Adrenal gland (tissue), 12 donors: ENCODE data around the gene SCGN. TPM values are rescaled to one million over a fixed set of nuclear protein-coding genes. Genes with fewer than 3 reads are reported as not detected.

ENCODE experiments used
- DNase-seq, 7 donors: peaks; one replicate each; pipeline ENCODE4 v3.0.0-alpha.2; 2019 to 2020
- H3K27ac ChIP-seq, 5 donors: fragments of 200-600 bp; sonication (generic) in 4 of 5; 1 replicate in 3 of 5; 2 replicates in 2 of 5; pipeline versions ENCODE4 v1.5.1 to v1.8.0; 2016 to 2020; ENCODE audit warnings: mild to moderate bottlenecking in 1 of 5
- H3K27me3 ChIP-seq: fragments of 200-600 bp; 2 replicates; pipeline ENCODE4 v1.8.0; 2021
- H3K36me3 ChIP-seq, 2 donors: fragments of 200-600 bp; replicated peaks in 1 of 2; 1 replicate in 1 of 2; 2 replicates in 1 of 2; pipeline versions ENCODE4 v1.5.1 to v1.8.0; 2018 to 2022
- H3K4me1 ChIP-seq, 2 donors: fragments of 200-600 bp; replicated peaks in 1 of 2; 1 replicate in 1 of 2; 2 replicates in 1 of 2; pipeline versions ENCODE4 v1.5.1 to v1.8.0; 2018 to 2021
- H3K4me3 ChIP-seq, 4 donors: fragments of 200-600 bp; sonication (generic) in 3 of 4; one replicate each; pipeline ENCODE4 v1.5.1; 2016 to 2018
- H3K9me3 ChIP-seq, 3 donors: fragments of 200-600 bp; sonication (generic) in 1 of 3; replicated peaks in 1 of 3; 1 replicate in 2 of 3; 2 replicates in 1 of 3; pipeline versions ENCODE4 v1.5.1 to v1.8.0; 2016 to 2021
- POLR2A ChIP-seq, 2 donors: fragments of 450-650 bp; IDR thresholded peaks; one replicate each; pipeline ENCODE4 v1.6.1; 2017; ENCODE audit warnings: antibody characterized with exemption in 2 of 2, mild to moderate bottlenecking in 2 of 2, moderate library complexity in 1 of 2
- WGBS, 4 donors: extraction: QIAGEN DNeasy Blood & Tissue Kit in 2 of 4; methylation state at CpG; one replicate each; pipeline versions ENCODE4 v1.1.5 to v1.1.7; 2013 to 2017; 5-methylcytosine and 5-hydroxymethylcytosine counted together
- intact Hi-C, 2 donors: fragments of 100-400 bp; cut with DNase I; formaldehyde crosslinking; loops; one replicate each; pipeline versions ENCODE4 v1.14.1 to v1.15.0; 2022 to 2023
- polyA plus RNA-seq, 3 donors: library from polyadenylated mRNA; stranded (reverse); fragments of 200-250 nt in 2 of 3; fragments of 350-450 nt in 1 of 3; fragmentation: Illumina TruSeq in 1 of 3; extraction: RNeasy Lipid Tissue Mini Kit (QIAGEN cat#74804) in 1 of 3; gene quantifications; one replicate each; pipeline ENCODE4 v1.2.3, GENCODE V29; 2013 to 2014
- total RNA-seq, 9 donors: library from RNA; depleted of rRNA in 4 of 9; stranded (reverse); fragments of >200 nt in 4 of 9; fragments of 120-200 nt in 1 of 9; fragmentation: NEBNext Ultra II Directional in 1 of 9; extraction: Animal tissue kit (Norgen Biotek cat#: 25700) in 1 of 9; gene quantifications; one replicate each; pipeline versions ENCODE4 v1.1.0 to v1.2.4, GENCODE V29; 2013 to 2023
- TF ChIP-seq, protein P1 (sequence below), 6 experiments: fragments of 450-650 bp in 4 of 6; fragments of 200-600 bp in 2 of 6; sonication (generic) in 1 of 6; IDR thresholded peaks; 1 replicate in 5 of 6; 2 replicates in 1 of 6; pipeline versions ENCODE4 v1.5.1 to v1.8.0; 2016 to 2021; ENCODE audit warnings: antibody characterized with exemption in 6 of 6, mild to moderate bottlenecking in 2 of 6, moderate library complexity in 1 of 6
- donor health status: healthy with polysubstance abuse.
- donor health status: Bipolar disorder and iron deficiency.
- donor health status: DM: yes; HTN: yes; CAD: no.
- donor health status: DM: no; HTN: no; CAD: no.
- donor health status: DM: no; HTN: no; CAD: no.
- donor health status: DM: yes; HTN: yes; CAD: no.

Gene SCGN
- total and polyA plus RNA-seq, 12 donors, result 0.19 to 3.7 (median 1.3) TPM

DNA sequence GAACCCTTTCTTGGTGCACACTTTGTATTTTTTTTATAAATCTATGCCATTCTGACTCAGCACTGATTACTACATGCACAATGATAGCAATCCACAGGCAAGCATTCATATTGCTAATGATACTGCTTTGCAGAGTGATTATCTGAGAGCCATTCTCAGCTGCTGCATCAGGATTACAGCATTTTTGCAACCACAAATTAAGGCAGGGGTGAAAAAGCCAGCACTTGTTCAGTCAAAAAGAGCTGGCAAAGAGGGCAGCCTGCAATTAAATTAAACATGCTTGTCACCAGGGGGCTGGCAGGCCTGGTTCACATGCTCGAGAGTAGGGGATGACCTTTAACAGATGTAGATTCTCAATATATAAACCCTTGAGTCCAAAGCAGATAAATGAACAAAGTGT is 61.8 kb downstream of the SCGN start:
- Histone ChIP-seq H3K27ac (no peak overlapping the region), H3K36me3 (no peaks in the 10 kb centered on the region), H3K4me1 (no peaks in the 10 kb centered on the region), H3K9me3 (no peaks in the 10 kb centered on the region), H3K4me3 (no peak overlapping the region), H3K27me3 (no peaks in the 10 kb centered on the region)
- WGBS, 4 donors, result 73 to 83% (median 75%) methylated on average over 1 of the region's 1 CpG
- TF ChIP-seq, protein P1, sequence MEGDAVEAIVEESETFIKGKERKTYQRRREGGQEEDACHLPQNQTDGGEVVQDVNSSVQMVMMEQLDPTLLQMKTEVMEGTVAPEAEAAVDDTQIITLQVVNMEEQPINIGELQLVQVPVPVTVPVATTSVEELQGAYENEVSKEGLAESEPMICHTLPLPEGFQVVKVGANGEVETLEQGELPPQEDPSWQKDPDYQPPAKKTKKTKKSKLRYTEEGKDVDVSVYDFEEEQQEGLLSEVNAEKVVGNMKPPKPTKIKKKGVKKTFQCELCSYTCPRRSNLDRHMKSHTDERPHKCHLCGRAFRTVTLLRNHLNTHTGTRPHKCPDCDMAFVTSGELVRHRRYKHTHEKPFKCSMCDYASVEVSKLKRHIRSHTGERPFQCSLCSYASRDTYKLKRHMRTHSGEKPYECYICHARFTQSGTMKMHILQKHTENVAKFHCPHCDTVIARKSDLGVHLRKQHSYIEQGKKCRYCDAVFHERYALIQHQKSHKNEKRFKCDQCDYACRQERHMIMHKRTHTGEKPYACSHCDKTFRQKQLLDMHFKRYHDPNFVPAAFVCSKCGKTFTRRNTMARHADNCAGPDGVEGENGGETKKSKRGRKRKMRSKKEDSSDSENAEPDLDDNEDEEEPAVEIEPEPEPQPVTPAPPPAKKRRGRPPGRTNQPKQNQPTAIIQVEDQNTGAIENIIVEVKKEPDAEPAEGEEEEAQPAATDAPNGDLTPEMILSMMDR (IDR thresholded peaks at IDR 0.05), result no peak
- TF ChIP-seq POLR2A (IDR thresholded peaks at IDR 0.05), result no peak
- no peak for DNase-seq
- intact Hi-C loops, result loop anchor here in 1 of 2 donors (10.0 kb wide), 1 partner anchor 489 kb away; no protein-coding TSS in a partner anchor

DNA sequence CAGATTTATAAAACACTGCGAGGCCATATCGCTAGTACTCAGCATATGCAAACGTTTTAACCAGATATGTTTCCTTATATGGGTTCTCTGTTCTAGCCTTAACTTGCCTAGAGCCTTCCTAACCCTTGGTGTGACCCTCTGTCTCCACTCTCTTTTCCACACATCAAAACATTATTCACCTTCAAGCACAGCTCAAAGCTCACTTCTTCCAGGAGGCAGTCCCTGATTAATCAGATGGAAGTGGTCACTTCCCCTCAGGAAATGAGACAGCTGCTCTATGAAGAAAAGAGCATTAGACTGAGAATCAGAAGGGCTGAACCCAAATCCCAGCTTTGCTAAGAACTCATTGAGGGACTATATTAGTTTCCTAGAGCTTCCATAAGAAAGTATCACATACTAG is 62.8 kb downstream of the SCGN start:
- Histone ChIP-seq H3K9me3 (no peaks in the 10 kb centered on the region), H3K4me3 (no peak overlapping the region), H3K36me3 (no peaks in the 10 kb centered on the region), H3K4me1 (no peaks in the 10 kb centered on the region), H3K27ac (no peak overlapping the region), H3K27me3 (no peaks in the 10 kb centered on the region)
- intact Hi-C loops, result loop anchor here in 1 of 2 donors (10.0 kb wide), 1 partner anchor 490 kb away; no protein-coding TSS in a partner anchor
- 58 to 78% (median 66%) methylated on average over 3 of the region's 3 CpGs for WGBS, 4 donors
- TF ChIP-seq, protein P1 (IDR thresholded peaks at IDR 0.05), result no peak
- no peak for TF ChIP-seq POLR2A (IDR thresholded peaks at IDR 0.05)
- DNase-seq, result no peak

DNA sequence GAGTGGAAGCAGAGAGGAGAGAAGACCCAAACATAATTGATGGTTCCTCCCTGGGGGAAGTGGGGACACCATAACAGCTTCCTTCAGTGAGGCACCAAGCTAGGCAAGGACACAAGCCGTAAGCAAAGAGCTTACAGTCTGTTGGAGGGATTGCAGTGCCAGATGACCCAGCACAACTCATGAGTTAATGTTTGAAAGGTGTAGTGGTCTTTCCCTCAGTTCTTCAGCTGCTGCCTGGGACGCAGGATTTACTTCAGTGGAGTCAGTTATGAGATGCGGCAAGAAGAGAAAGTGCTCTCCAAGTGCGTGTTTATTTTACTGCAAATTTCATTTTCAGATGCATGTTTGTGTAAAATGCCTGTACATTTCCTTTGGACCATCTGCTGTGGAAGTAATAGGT is 63.8 kb downstream of the SCGN start:
- intact Hi-C loops, result loop anchor here in 1 of 2 donors (10.0 kb wide), 1 partner anchor 491 kb away; no protein-coding TSS in a partner anchor
- H3K9me3 ChIP-seq, result no peaks in the 10 kb centered on the region
- H3K4me1 ChIP-seq, result no peaks in the 10 kb centered on the region
- H3K27me3 ChIP-seq, result no peaks in the 10 kb centered on the region
- no peak overlapping the region for H3K4me3 ChIP-seq
- no peaks in the 10 kb centered on the region for H3K36me3 ChIP-seq
- 87 to 97% (median 90%) methylated on average over 4 of the region's 4 CpGs for WGBS, 4 donors
- no peak for DNase-seq
- TF ChIP-seq POLR2A (IDR thresholded peaks at IDR 0.05), result no peak
- TF ChIP-seq, protein P1 (IDR thresholded peaks at IDR 0.05), result no peak
- no peak overlapping the region for H3K27ac ChIP-seq

DNA sequence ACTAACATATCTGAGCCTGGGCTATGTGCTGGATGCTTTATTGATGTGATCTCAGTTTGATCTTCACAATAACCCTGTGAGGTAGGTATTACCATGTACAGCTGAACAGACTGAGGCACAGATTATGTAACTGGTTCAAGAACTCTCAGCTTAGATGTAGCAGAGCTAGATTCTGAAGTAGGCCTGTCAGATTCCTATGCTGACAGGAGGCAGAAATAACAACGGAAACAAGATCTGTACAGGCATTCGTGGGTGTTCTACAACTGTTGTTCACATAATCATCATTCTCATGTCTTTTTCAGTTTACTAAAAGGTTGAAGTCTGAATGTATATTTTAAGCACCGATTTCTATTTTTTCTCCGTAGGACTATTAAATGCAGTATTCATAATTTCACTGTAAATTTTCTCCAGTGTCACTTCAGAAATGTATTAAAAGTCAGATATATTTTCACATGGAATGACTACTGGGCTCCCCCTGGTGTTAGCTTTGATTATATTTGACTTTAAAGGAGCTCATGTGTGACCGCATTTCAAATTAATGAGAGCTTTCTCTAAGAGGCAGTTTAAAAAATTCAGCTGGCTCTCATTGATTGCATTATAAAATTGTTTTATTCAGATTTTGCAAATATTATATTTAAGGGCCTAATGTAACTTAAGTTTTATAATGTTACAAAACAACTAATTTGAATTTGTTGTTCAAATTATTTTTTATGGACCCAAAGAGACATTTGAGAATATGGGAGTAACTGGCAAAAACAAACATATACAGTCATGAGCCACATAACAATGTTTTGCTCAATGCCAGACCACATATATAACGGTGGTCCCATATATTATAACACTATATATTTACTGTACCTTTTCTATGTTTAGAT is 66.1 kb downstream of the SCGN start:
- WGBS, 4 donors, result 43 to 50% (median 48%) methylated on average over 6 of the region's 6 CpGs
- intact Hi-C loops, result loop anchor here in 1 of 2 donors (10.0 kb wide), 1 partner anchor 493 kb away; no protein-coding TSS in a partner anchor

More for the DNA sequence above, 66.1 kb downstream of the SCGN start:
- no peak for TF ChIP-seq POLR2A (IDR thresholded peaks at IDR 0.05)
- TF ChIP-seq, protein P1 (IDR thresholded peaks at IDR 0.05), result peak; percentile 37 to 71 (median 54)
- Histone ChIP-seq H3K27me3 (no peaks in the 10 kb centered on the region), H3K4me3 (no peak overlapping the region), H3K4me1 (no peaks in the 10 kb centered on the region), H3K36me3 (no peaks in the 10 kb centered on the region), H3K27ac (no peak overlapping the region), H3K9me3 (no peaks in the 10 kb centered on the region)
- DNase-seq, result peak in 2 of 7 donors; percentile 14 to 24
